BLaER1 (cell line): Measurements from ENCODE around the gene MGAT2.

Source experiments
- H3K27ac ChIP-seq: shearing (Covaris generic); formaldehyde crosslinking; 2 replicates; pipeline ENCODE4 v1.8.1; 2022
- H3K27me3 ChIP-seq: shearing (Covaris generic); formaldehyde crosslinking; 2 replicates; pipeline ENCODE4 v1.8.1; 2022
- H3K36me3 ChIP-seq: shearing (Covaris generic); formaldehyde crosslinking; 2 replicates; pipeline ENCODE4 v1.8.1; 2022
- H3K4me1 ChIP-seq: shearing (Covaris generic); formaldehyde crosslinking; 2 replicates; pipeline ENCODE4 v1.8.1; 2022
- H3K4me2 ChIP-seq: shearing (Covaris generic); formaldehyde crosslinking; 2 replicates; pipeline ENCODE4 v1.8.1; 2022
- H3K4me3 ChIP-seq: shearing (Covaris generic); formaldehyde crosslinking; 2 replicates; pipeline ENCODE4 v1.8.1; 2022
- H3K9ac ChIP-seq: shearing (Covaris generic); formaldehyde crosslinking; 2 replicates; pipeline ENCODE4 v1.8.1; 2022
- H3K9me3 ChIP-seq: shearing (Covaris generic); formaldehyde crosslinking; 2 replicates; pipeline ENCODE4 v1.8.1; 2022
- H4K20me1 ChIP-seq: shearing (Covaris generic); formaldehyde crosslinking; 2 replicates; pipeline ENCODE4 v1.8.1; 2022
- Cebpa-rat ChIP-seq: shearing (Covaris generic); IDR thresholded peaks from 2 replicates; pipeline ENCODE4 v1.8.1; 2022

Gene MGAT2

DNA sequence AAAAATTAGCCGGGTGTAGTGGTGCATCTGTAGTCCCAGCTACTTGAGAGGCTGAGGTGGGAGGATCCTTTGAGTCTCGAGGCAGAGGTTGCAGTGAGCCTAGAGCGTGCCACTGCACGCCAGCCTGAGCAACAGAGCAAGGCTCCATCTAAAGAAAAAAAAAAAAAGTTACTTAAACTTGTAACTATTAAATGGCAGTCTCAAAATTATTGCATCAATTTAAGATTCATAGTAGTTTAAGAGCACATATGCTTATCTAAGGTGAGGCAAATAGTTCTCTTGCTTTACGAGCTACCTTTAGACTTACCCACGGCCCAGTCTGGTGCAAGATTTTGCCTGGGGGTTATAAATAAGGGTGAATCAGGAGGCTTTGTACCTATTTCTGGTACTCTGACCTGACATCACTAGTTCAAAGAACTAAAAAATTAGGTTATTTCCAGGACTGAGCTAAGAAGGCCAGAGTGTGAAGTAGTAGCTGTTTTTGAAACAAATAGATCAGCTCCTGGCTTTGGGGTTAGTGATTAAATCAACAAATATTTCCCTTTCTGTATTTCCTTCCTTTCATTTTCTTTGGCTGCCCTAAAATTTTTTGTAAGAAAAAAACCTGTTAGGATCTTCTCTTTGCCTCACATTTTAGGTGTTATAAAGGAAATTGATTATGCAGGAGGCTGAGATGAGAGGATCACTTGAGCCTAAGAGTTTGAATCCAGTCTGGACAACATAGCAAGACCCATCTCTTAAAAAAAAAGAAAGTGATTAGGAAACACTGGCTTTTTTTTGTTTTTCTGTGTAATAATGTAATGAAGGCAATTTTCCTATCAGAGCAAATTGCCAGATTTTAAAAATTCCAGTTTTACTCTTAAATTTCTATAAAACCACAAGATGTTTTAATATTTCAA, 3.6 kb downstream of the MGAT2 start:
- H3K4me1 ChIP-seq: peaks cover 48% of the 10 kb centered on the region
- no peak for TF ChIP-seq Cebpa-rat
- H3K36me3 ChIP-seq: peaks cover 35% of the 10 kb centered on the region; the same call in 1 of the 2 replicates
- H3K27me3 ChIP-seq: no peaks in the 10 kb centered on the region
- H3K4me3 ChIP-seq: peak overlapping the region; percentile 85; the same call in 1 of the 2 replicates
- peaks cover 93% of the 10 kb centered on the region for H4K20me1 ChIP-seq
- H3K9ac ChIP-seq: 0 out of 2 replicates have a peak overlapping the region, but pooled peaks have one; percentile 28
- no peaks in the 10 kb centered on the region for H3K9me3 ChIP-seq
- H3K4me2 ChIP-seq: peak overlapping the region; percentile 94
- no peak overlapping the region for H3K27ac ChIP-seq

DNA sequence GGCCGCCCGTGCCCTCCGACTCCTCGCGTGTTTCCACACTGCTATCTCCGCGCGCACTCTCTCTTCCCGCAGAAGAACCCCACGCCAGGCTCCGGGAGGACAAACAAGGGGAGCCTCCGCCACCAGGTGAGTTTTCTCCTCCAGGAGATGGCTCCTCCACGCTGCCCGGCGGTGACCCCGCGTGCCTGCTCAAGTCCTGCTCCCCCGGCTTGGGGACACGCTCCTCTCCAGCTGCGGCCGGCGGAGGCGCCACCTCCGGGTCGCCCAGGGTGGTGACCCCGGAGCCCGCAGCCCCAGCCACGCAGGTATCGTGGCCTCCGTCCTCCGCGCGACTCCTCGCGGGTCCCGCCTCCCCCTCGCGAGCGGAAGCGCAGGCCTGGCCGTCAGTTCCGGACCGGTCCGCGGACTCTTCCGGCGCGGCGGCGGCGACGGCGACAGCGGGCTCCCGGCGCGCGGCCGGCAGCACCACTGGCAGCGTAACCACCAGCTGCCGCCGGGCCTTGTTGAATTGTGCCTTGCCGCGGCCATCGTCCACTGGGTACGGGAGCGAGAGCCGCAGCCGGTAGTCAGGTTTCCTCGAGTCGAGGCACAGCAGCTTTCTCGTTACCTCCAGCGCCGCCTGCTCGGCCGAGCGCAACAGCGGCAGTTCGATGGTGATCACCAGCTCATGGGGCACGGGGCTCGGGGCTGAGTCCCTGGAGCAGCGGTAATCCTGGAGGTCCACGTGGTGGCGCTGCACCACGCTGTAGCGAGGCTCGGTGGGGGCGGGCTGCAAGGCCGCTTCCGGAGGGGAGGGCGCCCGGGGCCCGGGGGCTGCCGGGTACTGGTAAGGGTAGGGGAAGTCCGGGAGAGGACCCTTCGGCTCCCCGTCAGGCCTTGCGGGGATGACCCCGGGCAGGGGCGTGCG, 13.3 kb downstream of the MGAT2 start:
- H3K36me3 ChIP-seq: peaks cover 37% of the 10 kb centered on the region
- peaks cover 52% of the 10 kb centered on the region for H3K4me1 ChIP-seq
- H3K9me3 ChIP-seq: no peaks in the 10 kb centered on the region
- TF ChIP-seq Cebpa-rat: no peak
- peak overlapping the region; percentile 97 for H3K27ac ChIP-seq
- H3K4me3 ChIP-seq: peak overlapping the region; percentile 95
- peak overlapping the region; percentile 98 for H3K9ac ChIP-seq
- peaks cover 73% of the 10 kb centered on the region for H4K20me1 ChIP-seq
- H3K27me3 ChIP-seq: no peaks in the 10 kb centered on the region
- peak overlapping the region; percentile 86 for H3K4me2 ChIP-seq

DNA sequence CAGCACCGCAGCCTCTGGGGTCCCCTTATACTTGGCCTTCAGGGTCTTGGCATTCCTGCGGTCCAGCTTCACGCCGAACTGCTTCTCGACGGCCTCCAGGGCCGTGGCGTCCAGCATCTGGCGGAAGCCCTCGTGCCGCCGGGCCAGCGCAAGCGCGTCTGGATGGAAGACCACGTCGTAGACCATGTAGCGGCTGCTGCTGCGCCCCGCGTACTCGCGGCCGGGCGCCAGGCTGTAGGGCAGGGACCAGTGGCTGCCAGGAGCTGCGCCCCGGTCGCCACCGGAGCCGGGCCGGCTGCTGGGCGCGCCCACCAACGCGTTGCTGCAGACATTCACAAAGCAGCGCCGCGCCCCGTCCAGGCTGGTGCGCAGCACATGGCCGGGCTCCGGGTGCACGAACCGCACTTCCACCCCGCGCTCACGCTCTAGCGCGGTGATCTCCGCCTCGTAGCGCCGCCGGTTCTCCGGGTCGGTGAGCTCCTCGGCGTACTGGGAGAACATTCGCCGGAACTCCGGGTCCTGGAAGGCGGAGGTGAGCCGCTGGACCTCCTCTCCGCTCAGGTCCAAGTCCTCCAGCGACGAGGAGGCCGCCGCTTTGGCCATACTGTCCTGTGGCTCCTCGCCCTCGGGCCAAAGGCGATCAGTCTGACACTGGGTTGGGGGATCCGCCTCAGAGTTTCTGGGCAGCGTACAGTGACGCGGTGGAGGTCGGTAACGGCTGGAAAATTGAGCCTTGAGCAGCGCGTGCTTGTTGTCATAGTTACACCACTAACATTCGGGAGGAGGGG, 14.1 kb downstream of the MGAT2 start, which contains the start of gene DNAAF2:
DNAAF2 (minus strand) TSS at position 698 of the 788 bp plus-strand sequence; CDS start at position 603, 95 bp downstream.
- H4K20me1 ChIP-seq: peaks cover 73% of the 10 kb centered on the region
- H3K27ac ChIP-seq: peak within 1 kb of the TSS; percentile 97
- no peaks in the 10 kb centered on the region for H3K27me3 ChIP-seq
- peaks cover 36% of the 10 kb centered on the region for H3K36me3 ChIP-seq
- H3K4me2 ChIP-seq: peak within 1 kb of the TSS; percentile 86
- peak within 1 kb of the TSS; percentile 98 for H3K9ac ChIP-seq
- peak within 1 kb of the TSS; percentile 95 for H3K4me3 ChIP-seq
- H3K9me3 ChIP-seq: no peaks in the 10 kb centered on the region
- no peak for TF ChIP-seq Cebpa-rat
- peaks cover 44% of the 10 kb centered on the region for H3K4me1 ChIP-seq

DNA sequence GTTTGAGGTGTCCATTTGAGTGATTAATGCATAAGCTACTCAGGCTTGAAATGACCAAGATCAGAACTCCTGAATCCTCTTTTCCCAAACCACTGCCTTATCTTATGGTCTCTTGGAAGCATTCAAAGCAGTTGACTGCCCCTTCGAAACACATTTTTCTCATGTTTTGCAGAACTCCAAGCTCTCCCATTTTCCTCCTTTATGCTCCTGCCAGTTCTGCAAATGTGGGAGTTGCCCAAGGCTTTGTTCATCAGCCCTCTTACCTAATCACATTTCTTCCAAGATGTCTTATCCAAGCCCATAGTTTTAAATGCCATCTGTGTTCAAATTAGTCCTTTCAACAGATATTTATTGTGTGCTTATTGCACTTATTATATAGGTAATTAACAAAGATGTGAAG, 16.3 kb downstream of the MGAT2 start:
- no peak overlapping the region for H3K27ac ChIP-seq
- no peak for TF ChIP-seq Cebpa-rat
- H3K27me3 ChIP-seq: no peaks in the 10 kb centered on the region
- H4K20me1 ChIP-seq: peaks cover 79% of the 10 kb centered on the region
- H3K9ac ChIP-seq: no peak overlapping the region
- peaks cover 48% of the 10 kb centered on the region for H3K36me3 ChIP-seq
- no peaks in the 10 kb centered on the region for H3K9me3 ChIP-seq
- H3K4me3 ChIP-seq: no peak overlapping the region
- peak overlapping the region; percentile 86; the same call in 1 of the 2 replicates for H3K4me2 ChIP-seq
- peaks cover 42% of the 10 kb centered on the region for H3K4me1 ChIP-seq

DNA sequence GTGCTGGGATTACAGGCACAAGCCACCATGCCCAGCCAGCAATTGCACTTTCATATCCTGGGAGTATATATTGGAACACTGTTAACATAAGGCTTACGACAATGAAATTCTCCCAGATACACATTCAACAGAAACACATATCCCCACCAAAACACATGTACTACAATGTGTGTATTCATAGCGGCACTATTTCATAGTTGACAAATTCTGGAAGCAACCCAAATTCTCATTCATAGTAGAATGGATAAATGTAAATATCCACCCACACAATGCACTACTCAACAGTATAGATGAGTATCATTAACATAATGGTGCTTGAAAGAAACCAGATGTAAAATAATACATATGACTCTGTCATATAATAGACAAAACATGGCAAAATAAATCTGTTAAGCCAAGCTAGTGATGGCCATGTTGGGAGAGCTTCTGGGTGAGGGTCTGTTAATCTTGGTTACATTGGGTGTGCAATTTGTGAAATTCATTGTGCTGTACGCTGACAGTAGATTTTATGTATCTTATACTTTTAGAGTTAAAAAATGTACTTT, 17.0 kb downstream of the MGAT2 start:
- Histone ChIP-seq H3K9me3 (no peaks in the 10 kb centered on the region), H3K4me2 (no peak overlapping the region), H3K4me1 (peaks cover 39% of the 10 kb centered on the region), H3K4me3 (no peak overlapping the region), H3K27ac (no peak overlapping the region), H4K20me1 (peaks cover 76% of the 10 kb centered on the region), H3K27me3 (no peaks in the 10 kb centered on the region), H3K9ac (no peak overlapping the region), H3K36me3 (peaks cover 48% of the 10 kb centered on the region)
- TF ChIP-seq Cebpa-rat: no peak

DNA sequence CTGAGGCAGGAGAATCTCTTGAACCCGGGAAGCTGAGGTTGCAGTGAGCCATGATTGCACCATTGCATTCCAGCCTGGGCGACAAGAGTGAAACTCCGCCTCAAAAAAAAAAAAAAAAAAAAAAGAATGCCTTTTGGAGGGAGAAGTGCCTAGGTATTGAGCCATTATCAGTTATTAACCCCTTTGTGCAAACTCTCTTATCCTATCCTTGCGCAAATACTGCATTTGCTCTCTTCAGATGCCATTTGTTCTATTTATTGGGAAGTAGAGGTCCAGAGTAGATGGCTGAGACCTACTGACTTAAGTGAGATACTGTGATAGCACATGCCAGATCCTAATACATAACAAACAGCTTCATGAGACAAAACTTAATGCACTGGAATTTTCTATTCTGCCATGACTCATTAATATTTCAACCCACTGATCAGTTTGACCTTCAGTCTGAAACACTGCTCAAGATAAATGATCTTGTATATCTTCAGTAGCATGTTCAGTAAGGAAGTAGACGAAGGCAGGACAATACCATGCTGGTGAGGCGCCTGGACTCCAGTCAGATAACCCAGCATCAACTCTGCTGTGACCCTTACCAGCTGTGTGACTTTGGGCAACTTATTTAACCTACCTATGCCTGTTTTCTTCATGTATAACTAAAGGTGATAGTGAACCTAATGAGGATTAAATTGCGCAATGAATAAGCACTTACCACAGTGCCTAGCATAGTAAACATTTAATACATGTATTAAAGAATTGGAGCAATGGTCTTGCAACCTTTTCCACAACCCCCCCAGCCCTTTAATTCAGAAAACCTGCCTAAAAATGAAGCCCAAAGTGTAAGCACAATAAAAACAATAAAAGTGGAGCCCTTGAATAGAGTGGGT, 20.2 kb downstream of the MGAT2 start:
- H3K27ac ChIP-seq: no peak overlapping the region
- no peak overlapping the region for H3K9ac ChIP-seq
- peak; percentile 86; the same call in 1 of the 2 replicates for TF ChIP-seq Cebpa-rat
- peak overlapping the region; percentile 53 for H3K4me2 ChIP-seq
- H3K4me1 ChIP-seq: peaks cover 37% of the 10 kb centered on the region
- no peak overlapping the region for H3K4me3 ChIP-seq
- H4K20me1 ChIP-seq: peaks cover 77% of the 10 kb centered on the region
- H3K36me3 ChIP-seq: peaks cover 63% of the 10 kb centered on the region
- H3K27me3 ChIP-seq: no peaks in the 10 kb centered on the region
- H3K9me3 ChIP-seq: no peaks in the 10 kb centered on the region

DNA sequence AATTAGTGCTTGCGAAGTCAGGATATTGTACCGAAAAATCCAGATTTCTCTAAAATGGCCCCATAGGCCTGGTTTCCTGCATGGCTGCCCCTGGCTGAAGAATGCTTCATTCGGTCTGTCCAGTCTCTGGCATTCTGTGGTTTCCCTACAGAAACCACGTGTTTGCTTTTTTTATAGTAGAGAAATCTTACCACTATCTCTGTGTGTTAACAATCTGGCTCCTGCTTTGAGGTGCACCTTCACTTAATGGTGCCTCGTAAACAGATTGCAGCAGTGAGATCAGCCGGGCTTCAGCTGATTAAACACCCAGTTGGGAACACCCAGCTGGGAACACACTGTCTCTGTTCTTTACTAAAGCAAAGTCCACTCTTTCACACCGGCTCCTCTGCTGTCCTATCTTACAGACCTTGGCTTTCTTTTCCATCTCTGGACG, 21.1 kb downstream of the MGAT2 start:
- H3K27ac ChIP-seq: peak overlapping the region; percentile 39; the same call in 1 of the 2 replicates
- no peak overlapping the region for H3K4me3 ChIP-seq
- no peaks in the 10 kb centered on the region for H3K9me3 ChIP-seq
- H3K9ac ChIP-seq: no peak overlapping the region; the same call in 1 of the 2 replicates
- peaks cover 67% of the 10 kb centered on the region for H3K36me3 ChIP-seq
- H3K4me1 ChIP-seq: peaks cover 27% of the 10 kb centered on the region
- peak overlapping the region; percentile 53 for H3K4me2 ChIP-seq
- H3K27me3 ChIP-seq: no peaks in the 10 kb centered on the region
- no peak for TF ChIP-seq Cebpa-rat
- peaks cover 76% of the 10 kb centered on the region for H4K20me1 ChIP-seq

DNA sequence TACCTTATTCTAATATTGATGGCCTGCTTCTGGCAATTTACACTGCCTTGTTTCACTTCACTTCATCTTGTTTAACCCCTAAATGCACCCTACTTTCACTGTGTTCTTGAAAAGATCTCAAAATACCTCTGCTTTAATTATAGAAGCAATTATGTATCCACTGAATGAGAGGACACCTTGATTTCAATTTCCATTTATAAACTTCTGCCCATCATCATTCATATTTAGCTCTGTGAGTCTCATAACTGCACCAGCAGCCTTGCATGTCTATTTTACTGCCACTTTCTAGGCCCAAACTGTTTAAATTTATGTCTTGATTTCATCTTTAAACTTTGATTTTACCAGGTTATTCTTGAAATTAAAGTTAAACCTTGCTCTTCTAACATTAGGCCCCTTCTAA, 21.6 kb downstream of the MGAT2 start:
- H3K4me3 ChIP-seq: no peak overlapping the region
- H3K4me2 ChIP-seq: peak overlapping the region; percentile 53
- no peaks in the 10 kb centered on the region for H3K9me3 ChIP-seq
- no peak for TF ChIP-seq Cebpa-rat
- peak overlapping the region; percentile 39; the same call in 1 of the 2 replicates for H3K27ac ChIP-seq
- H3K4me1 ChIP-seq: peaks cover 23% of the 10 kb centered on the region
- no peak overlapping the region; the same call in 1 of the 2 replicates for H3K9ac ChIP-seq
- peaks cover 72% of the 10 kb centered on the region for H4K20me1 ChIP-seq
- no peaks in the 10 kb centered on the region for H3K27me3 ChIP-seq
- peaks cover 66% of the 10 kb centered on the region for H3K36me3 ChIP-seq
